Effector CD4-positive, alpha-beta T cell (primary cell): ENCODE results near the gene HSD17B12.

Experiments
- DNase-seq: peaks from one replicate; pipeline ENCODE4 v3.0.0-alpha.2; 2020

HSD17B12 gene

GRCh38 chr11:43812471-43812870 lies 131.9 kb downstream of the HSD17B12 start:
- no peak for DNase-seq

GRCh38 chr11:43818220-43818619 lies 137.7 kb downstream of the HSD17B12 start:
- no peak for DNase-seq

- no peak for DNase-seq
These were observed 139.4 kb downstream of the HSD17B12 start for GRCh38 chr11:43819926-43820325.

GRCh38 chr11:43823316-43823715 lies 142.8 kb downstream of the HSD17B12 start:
- DNase-seq: no peak

- no peak for DNase-seq
These were observed 143.3 kb downstream of the HSD17B12 start for GRCh38 chr11:43823851-43824250.

GRCh38 chr11:43825217-43825816 lies 144.8 kb downstream of the HSD17B12 start:
- no peak for DNase-seq

GRCh38 chr11:43830928-43831440 lies 150.4 kb downstream of the HSD17B12 start:
- no peak for DNase-seq

GRCh38 chr11:43832536-43832935 lies 152.0 kb downstream of the HSD17B12 start:
- DNase-seq: no peak

- no peak for DNase-seq
These were observed 153.1 kb downstream of the HSD17B12 start for GRCh38 chr11:43833657-43834073.

- DNase-seq: no peak
These were observed 153.7 kb downstream of the HSD17B12 start for GRCh38 chr11:43834286-43834685.

GRCh38 chr11:43835104-43835503 lies 154.6 kb downstream of the HSD17B12 start:
- no peak for DNase-seq

- DNase-seq: no peak
These were observed 157.3 kb downstream of the HSD17B12 start for GRCh38 chr11:43837879-43838278.

GRCh38 chr11:43842021-43842420 lies 161.5 kb downstream of the HSD17B12 start:
- no peak for DNase-seq

GRCh38 chr11:43845816-43846215 lies 165.3 kb downstream of the HSD17B12 start:
- no peak for DNase-seq

- DNase-seq: peak; percentile 16
These were observed 171.6 kb downstream of the HSD17B12 start for GRCh38 chr11:43852057-43852636.

- DNase-seq: no peak
These were observed 173.2 kb downstream of the HSD17B12 start for GRCh38 chr11:43853781-43854180.

GRCh38 chr11:43856993-43857392 lies 176.5 kb downstream of the HSD17B12 start:
- DNase-seq: no peak

GRCh38 chr11:43861141-43861540 lies 180.6 kb downstream of the HSD17B12 start:
- DNase-seq: no peak

GRCh38 chr11:43866520-43866919 lies 186.0 kb downstream of the HSD17B12 start:
- DNase-seq: no peak

- DNase-seq: no peak
These were observed 186.4 kb downstream of the HSD17B12 start for GRCh38 chr11:43866969-43867368.

- no peak for DNase-seq
These were observed 188.5 kb downstream of the HSD17B12 start for GRCh38 chr11:43868852-43869567.

- DNase-seq: no peak
These were observed 190.5 kb downstream of the HSD17B12 start for GRCh38 chr11:43871051-43871450.

GRCh38 chr11:43872995-43873394 lies 192.5 kb downstream of the HSD17B12 start:
- no peak for DNase-seq

GRCh38 chr11:43874078-43874477 lies 193.5 kb downstream of the HSD17B12 start:
- DNase-seq: no peak
